Measurements from ENCODE around the gene NECTIN1.

GRCh38 chr11:119678351-119678750 lies 50.6 kb downstream of the NECTIN1 start:
- TF ChIP-seq, protein P1, sequence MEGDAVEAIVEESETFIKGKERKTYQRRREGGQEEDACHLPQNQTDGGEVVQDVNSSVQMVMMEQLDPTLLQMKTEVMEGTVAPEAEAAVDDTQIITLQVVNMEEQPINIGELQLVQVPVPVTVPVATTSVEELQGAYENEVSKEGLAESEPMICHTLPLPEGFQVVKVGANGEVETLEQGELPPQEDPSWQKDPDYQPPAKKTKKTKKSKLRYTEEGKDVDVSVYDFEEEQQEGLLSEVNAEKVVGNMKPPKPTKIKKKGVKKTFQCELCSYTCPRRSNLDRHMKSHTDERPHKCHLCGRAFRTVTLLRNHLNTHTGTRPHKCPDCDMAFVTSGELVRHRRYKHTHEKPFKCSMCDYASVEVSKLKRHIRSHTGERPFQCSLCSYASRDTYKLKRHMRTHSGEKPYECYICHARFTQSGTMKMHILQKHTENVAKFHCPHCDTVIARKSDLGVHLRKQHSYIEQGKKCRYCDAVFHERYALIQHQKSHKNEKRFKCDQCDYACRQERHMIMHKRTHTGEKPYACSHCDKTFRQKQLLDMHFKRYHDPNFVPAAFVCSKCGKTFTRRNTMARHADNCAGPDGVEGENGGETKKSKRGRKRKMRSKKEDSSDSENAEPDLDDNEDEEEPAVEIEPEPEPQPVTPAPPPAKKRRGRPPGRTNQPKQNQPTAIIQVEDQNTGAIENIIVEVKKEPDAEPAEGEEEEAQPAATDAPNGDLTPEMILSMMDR (IDR thresholded peaks at IDR 0.05; ENCODE audit: low read depth, low read length): no peak
- no peak for TF ChIP-seq MYC (IDR thresholded peaks at IDR 0.05; ENCODE audit: low read depth, low read length)
